Thoracic aorta (tissue), 2 donors: ENCODE measurements around the gene OCA2. TPM values are rescaled to one million over a fixed set of nuclear protein-coding genes. Genes with fewer than 3 reads are reported as not detected.
A peak's percentile ranks its signal among the peaks of the same experiment; 100 is the strongest.

Experiments
- ATAC-seq: fragments of 150-250 bp; one replicate; pipeline ENCODE4 v1.8.0; 2017; ENCODE audit warnings: low read depth; ENCODE audit not compliant: insufficient number of reproducible peaks, low FRiP score
- DNase-seq: peaks from one replicate; pipeline ENCODE4 v3.0.0-alpha.2; 2020; ENCODE audit warnings: low spot score
- H3K27ac ChIP-seq, 2 donors: fragments of 200-600 bp; sonication (generic); 1 replicate in 1 of 2; 2 replicates in 1 of 2; pipeline ENCODE4 v1.5.1; 2016; ENCODE audit warnings: mild to moderate bottlenecking in 2 of 2, moderate library complexity in 2 of 2
- H3K27me3 ChIP-seq: fragments of 200-600 bp; sonication (generic); replicated peaks from 2 replicates; pipeline ENCODE4 v1.6.0; 2016; ENCODE audit warnings: mild to moderate bottlenecking; ENCODE audit not compliant: insufficient read depth
- H3K36me3 ChIP-seq: fragments of 200-600 bp; sonication (generic); one replicate; pipeline ENCODE4 v1.5.1; 2016
- H3K4me1 ChIP-seq, 2 donors: fragments of 200-600 bp; sonication (generic); 1 replicate in 1 of 2; 2 replicates in 1 of 2; pipeline versions ENCODE4 v1.5.1 to v1.6.0; 2016; ENCODE audit warnings: low read depth in 2 of 2, mild to moderate bottlenecking in 1 of 2; ENCODE audit not compliant: control insufficient read depth in 1 of 2
- H3K4me3 ChIP-seq: fragments of 200-600 bp; sonication (generic); 2 replicates; pipeline ENCODE4 v1.5.1; 2016; ENCODE audit warnings: mild to moderate bottlenecking
- H3K9me3 ChIP-seq: fragments of 200-600 bp; sonication (generic); 2 replicates; pipeline ENCODE4 v1.5.1; 2016
- CTCF ChIP-seq: fragments of 200-600 bp; sonication (generic); IDR thresholded peaks from one replicate; pipeline ENCODE4 v1.5.1; 2019; ENCODE audit warnings: antibody characterized with exemption
- total RNA-seq, 2 donors: library from RNA; depleted of rRNA; stranded (reverse); fragments of >200 nt; gene quantifications; one replicate each; pipeline versions ENCODE4 v1.1.0 to v1.2.3, GENCODE V29; 2016

OCA2 gene
- total RNA-seq, 2 donors from 2014 or later: 8.0 to 14.8 TPM

GRCh38 chr15:28129231-28129848 lies 30.2 kb upstream of the OCA2 start:
- Histone ChIP-seq H3K4me1 (peaks cover 9 to 22% of the 10 kb centered on the region in 2 donors), H3K27ac (no peak overlapping the region), H3K36me3 (peaks cover 11% of the 10 kb centered on the region), H3K4me3 (no peak overlapping the region), H3K27me3 (no peaks in the 10 kb centered on the region), H3K9me3 (no peaks in the 10 kb centered on the region)
- no peak for DNase-seq
- TF ChIP-seq CTCF: no peak
- ATAC-seq: no peak

GRCh38 chr15:28128031-28128430 lies 28.9 kb upstream of the OCA2 start:
- H3K27me3 ChIP-seq: no peaks in the 10 kb centered on the region
- DNase-seq (no peak), ATAC-seq (no peak)
- no peak for TF ChIP-seq CTCF
- H3K36me3 ChIP-seq: peaks cover 11% of the 10 kb centered on the region
- H3K4me1 ChIP-seq: peaks cover 5 to 10% of the 10 kb centered on the region in 2 donors
- H3K9me3 ChIP-seq: no peaks in the 10 kb centered on the region
- H3K4me3 ChIP-seq: no peak overlapping the region
- H3K27ac ChIP-seq: no peak overlapping the region

- H3K27ac ChIP-seq: no peak overlapping the region
- TF ChIP-seq CTCF: no peak
- no peak overlapping the region for H3K4me3 ChIP-seq
- H3K4me1 ChIP-seq: no peaks in the 10 kb centered on the region
- H3K36me3 ChIP-seq: peaks cover 11% of the 10 kb centered on the region
- H3K27me3 ChIP-seq: no peaks in the 10 kb centered on the region
- ATAC-seq (no peak), DNase-seq (no peak)
- H3K9me3 ChIP-seq: no peaks in the 10 kb centered on the region
Measured at GRCh38 chr15:28127036-28127435, 27.9 kb upstream of the OCA2 start.

GRCh38 chr15:28125673-28126651 lies 26.8 kb upstream of the OCA2 start:
- Histone ChIP-seq H3K4me1 (no peaks in the 10 kb centered on the region), H3K4me3 (no peak overlapping the region), H3K9me3 (no peaks in the 10 kb centered on the region), H3K27me3 (no peaks in the 10 kb centered on the region), H3K36me3 (peaks cover 10% of the 10 kb centered on the region), H3K27ac (no peak overlapping the region)
- no peak for ATAC-seq
- DNase-seq: no peak
- peak; percentile 65 for TF ChIP-seq CTCF

- ATAC-seq (no peak), DNase-seq (no peak)
- Histone ChIP-seq H3K27ac (no peak overlapping the region), H3K27me3 (no peaks in the 10 kb centered on the region), H3K9me3 (no peaks in the 10 kb centered on the region), H3K36me3 (peaks cover 22% of the 10 kb centered on the region), H3K4me1 (no peaks in the 10 kb centered on the region), H3K4me3 (no peak overlapping the region)
- no peak for TF ChIP-seq CTCF
Measured at GRCh38 chr15:28124841-28125240, 25.7 kb upstream of the OCA2 start.
